Left ventricle myocardium inferior (tissue), 1 donor: ENCODE results near the gene AGAP2. TPM values are rescaled to one million over a fixed set of nuclear protein-coding genes. Genes with fewer than 3 reads are reported as not detected.

Source experiments
- DNase-seq: peaks from one replicate; pipeline ENCODE4 v3.0.0-alpha.2; 2020
- H3K27ac ChIP-seq: fragments of 200-600 bp; replicated peaks from 2 replicates; pipeline ENCODE4 v1.8.0; 2021
- H3K27me3 ChIP-seq: fragments of 200-600 bp; 2 replicates; pipeline ENCODE4 v1.8.0; 2021; ENCODE audit warnings: low read depth
- H3K36me3 ChIP-seq: fragments of 200-600 bp; 2 replicates; pipeline ENCODE4 v1.8.0; 2021
- H3K4me1 ChIP-seq: fragments of 200-600 bp; 2 replicates; pipeline ENCODE4 v1.8.0; 2021
- H3K4me3 ChIP-seq: fragments of 200-600 bp; 2 replicates; pipeline ENCODE4 v1.8.0; 2021; ENCODE audit warnings: mild to moderate bottlenecking, moderate library complexity
- H3K9me3 ChIP-seq: fragments of 200-600 bp; replicated peaks from 2 replicates; pipeline ENCODE4 v1.8.0; 2021
- CTCF ChIP-seq: fragments of 200-600 bp; IDR thresholded peaks from 2 replicates; pipeline ENCODE4 v1.8.0; 2021; ENCODE audit warnings: antibody characterized with exemption, mild to moderate bottlenecking, borderline replicate concordance
- intact Hi-C: fragments of 100-400 bp; cut with micrococcal nuclease; formaldehyde crosslinking; loops from one replicate; pipeline ENCODE4 v1.11.0; 2022
- total RNA-seq: library from RNA; stranded (reverse); fragmentation: NEBNext Ultra II Directional; extraction: Animal tissue kit (Norgen Biotek cat#: 25700); gene quantifications from one replicate; pipeline ENCODE4 v1.2.1, GENCODE V29; 2021
- donor health status: DM: no; HTN: yes; CAD: no; lungs with severe emphysema.

Gene AGAP2
- total RNA-seq, 1 donor from 2014 or later = 6.5 TPM

- H3K36me3 ChIP-seq = peaks cover 47% of the 10 kb centered on the region
- H3K9me3 ChIP-seq = no peaks in the 10 kb centered on the region
- H3K27me3 ChIP-seq = no peaks in the 10 kb centered on the region
- peak overlapping the region; percentile 92 for H3K27ac ChIP-seq
- TF ChIP-seq CTCF = no peak
- intact Hi-C loops = no loop called here
- H3K4me3 ChIP-seq = peak overlapping the region; percentile 81
- no peak for DNase-seq
- H3K4me1 ChIP-seq = peaks cover 49% of the 10 kb centered on the region
Measured at GRCh38 chr12:57751432-57751787, 12.9 kb upstream of the AGAP2 start.

- peaks cover 49% of the 10 kb centered on the region for H3K4me1 ChIP-seq
- no peaks in the 10 kb centered on the region for H3K9me3 ChIP-seq
- intact Hi-C loops = no loop called here
- peak overlapping the region; percentile 92 for H3K27ac ChIP-seq
- TF ChIP-seq CTCF = no peak
- peaks cover 48% of the 10 kb centered on the region for H3K36me3 ChIP-seq
- peak overlapping the region; percentile 81 for H3K4me3 ChIP-seq
- no peak for DNase-seq
- no peaks in the 10 kb centered on the region for H3K27me3 ChIP-seq
Measured at GRCh38 chr12:57750561-57751431, 12.3 kb upstream of the AGAP2 start.

GRCh38 chr12:57749061-57749460 lies 10.5 kb upstream of the AGAP2 start:
- no peak for DNase-seq
- H3K36me3 ChIP-seq = peaks cover 48% of the 10 kb centered on the region

GRCh38 chr12:57746025-57746424 lies 7.5 kb upstream of the AGAP2 start:
- Histone ChIP-seq H3K4me3 (peak overlapping the region; percentile 93), H3K27ac (peak overlapping the region; percentile 98)

More at GRCh38 chr12:57749061-57749460, 10.5 kb upstream of the AGAP2 start:
- no peaks in the 10 kb centered on the region for H3K9me3 ChIP-seq
- H3K27me3 ChIP-seq = no peaks in the 10 kb centered on the region
- intact Hi-C loops = no loop called here
- no peak for TF ChIP-seq CTCF
- H3K4me1 ChIP-seq = peaks cover 49% of the 10 kb centered on the region
- H3K27ac ChIP-seq = no peak overlapping the region
- no peak overlapping the region for H3K4me3 ChIP-seq

GRCh38 chr12:57745485-57745881 lies 6.9 kb upstream of the AGAP2 start:
- peaks cover 21% of the 10 kb centered on the region for H3K27me3 ChIP-seq
- peak overlapping the region; percentile 93 for H3K4me3 ChIP-seq
- peak overlapping the region; percentile 98 for H3K27ac ChIP-seq
- TF ChIP-seq CTCF = no peak
- intact Hi-C loops = no loop called here
- H3K4me1 ChIP-seq = peaks cover 24% of the 10 kb centered on the region
- no peak for DNase-seq
- no peaks in the 10 kb centered on the region for H3K9me3 ChIP-seq
- peaks cover 42% of the 10 kb centered on the region for H3K36me3 ChIP-seq

More at GRCh38 chr12:57746025-57746424, 7.5 kb upstream of the AGAP2 start:
- TF ChIP-seq CTCF = no peak
- no peak for DNase-seq
- peaks cover 16% of the 10 kb centered on the region for H3K27me3 ChIP-seq
- H3K4me1 ChIP-seq = peaks cover 29% of the 10 kb centered on the region
- H3K9me3 ChIP-seq = no peaks in the 10 kb centered on the region
- H3K36me3 ChIP-seq = peaks cover 48% of the 10 kb centered on the region
- intact Hi-C loops = no loop called here
